ENCODE data around the gene COL21A1.

GRCh38 chr6:56247654-56248122 is 308 bp upstream of the COL21A1 start:
- TF ChIP-seq CTCF (CRISPR knock-in tag; IDR thresholded peaks at IDR 0.05) (no peak), NBN (conservative IDR thresholded peaks at IDR 0.05) (no peak), BRCA1 (CRISPR knock-in tag; IDR thresholded peaks at IDR 0.05) (no peak), ATF1 (CRISPR knock-in tag; IDR thresholded peaks at IDR 0.05) (no peak), ZNF776 (CRISPR knock-in tag; IDR thresholded peaks at IDR 0.05) (no peak), SAFB2 (CRISPR knock-in tag; IDR thresholded peaks at IDR 0.05; ENCODE audit: borderline replicate concordance, low read depth) (no peak), ZNF883 (CRISPR knock-in tag; IDR thresholded peaks at IDR 0.05; ENCODE audit: not compliant biosample characterization) (no peak), JUNB (CRISPR knock-in tag; IDR thresholded peaks at IDR 0.05; ENCODE audit: borderline replicate concordance) (no peak), ZNF263 (CRISPR knock-in tag; IDR thresholded peaks at IDR 0.05) (no peak), ZKSCAN1 (IDR thresholded peaks at IDR 0.05; ENCODE audit: low read length) (no peak), ZNF546 (CRISPR knock-in tag; conservative IDR thresholded peaks at IDR 0.05) (no peak), REST (IDR thresholded peaks at IDR 0.05; ENCODE audit: borderline replicate concordance in 1 of 2, low read depth in 1 of 2, low read length in 2 of 2) (no peak)

Data from HepG2 (cell line).